SK-N-SH (cell line): ENCODE results near the gene BAZ1B.

Experiments used
- EZH2phosphoT487 ChIP-seq: fragments of 200-600 bp; sonication (generic); IDR thresholded peaks from 2 replicates; pipeline ENCODE4 v1.6.1; 2017; ENCODE audit warnings: low read depth, mixed run types, mild to moderate bottlenecking, antibody characterized with exemption, moderate library complexity, borderline replicate concordance
- FOXJ3 ChIP-seq: sonication (generic); formaldehyde crosslinking; IDR thresholded peaks from 2 replicates; pipeline ENCODE4 v1.5.1; 2020; ENCODE audit warnings: mild to moderate bottlenecking, missing genetic modification reagents
- JUND ChIP-seq: IDR thresholded peaks from 2 replicates; pipeline ENCODE4 v1.4.0; 2012
- MAX ChIP-seq: IDR thresholded peaks from 2 replicates; pipeline ENCODE4 v1.4.0; 2012; ENCODE audit warnings: low read depth
- NRF1 ChIP-seq: IDR thresholded peaks from 2 replicates; pipeline ENCODE4 v1.6.1; 2012; ENCODE audit warnings: low read depth, mild to moderate bottlenecking, low read length
- POLR2AphosphoS5 ChIP-seq: IDR thresholded peaks from 2 replicates; pipeline ENCODE4 v1.6.1; 2012; ENCODE audit warnings: low read depth, low read length
- TF ChIP-seq, protein P1 (sequence below): fragments of 200-600 bp; sonication (generic); IDR thresholded peaks from 2 replicates; pipeline ENCODE4 v1.6.1; 2017; ENCODE audit warnings: antibody characterized with exemption, mild to moderate bottlenecking, moderate library complexity

- TF ChIP-seq EZH2phosphoT487 (no peak), NRF1 (no peak), JUND (no peak), MAX (no peak), POLR2AphosphoS5 (no peak), FOXJ3 (CRISPR knock-in tag) (no peak)
- TF ChIP-seq, protein P1, sequence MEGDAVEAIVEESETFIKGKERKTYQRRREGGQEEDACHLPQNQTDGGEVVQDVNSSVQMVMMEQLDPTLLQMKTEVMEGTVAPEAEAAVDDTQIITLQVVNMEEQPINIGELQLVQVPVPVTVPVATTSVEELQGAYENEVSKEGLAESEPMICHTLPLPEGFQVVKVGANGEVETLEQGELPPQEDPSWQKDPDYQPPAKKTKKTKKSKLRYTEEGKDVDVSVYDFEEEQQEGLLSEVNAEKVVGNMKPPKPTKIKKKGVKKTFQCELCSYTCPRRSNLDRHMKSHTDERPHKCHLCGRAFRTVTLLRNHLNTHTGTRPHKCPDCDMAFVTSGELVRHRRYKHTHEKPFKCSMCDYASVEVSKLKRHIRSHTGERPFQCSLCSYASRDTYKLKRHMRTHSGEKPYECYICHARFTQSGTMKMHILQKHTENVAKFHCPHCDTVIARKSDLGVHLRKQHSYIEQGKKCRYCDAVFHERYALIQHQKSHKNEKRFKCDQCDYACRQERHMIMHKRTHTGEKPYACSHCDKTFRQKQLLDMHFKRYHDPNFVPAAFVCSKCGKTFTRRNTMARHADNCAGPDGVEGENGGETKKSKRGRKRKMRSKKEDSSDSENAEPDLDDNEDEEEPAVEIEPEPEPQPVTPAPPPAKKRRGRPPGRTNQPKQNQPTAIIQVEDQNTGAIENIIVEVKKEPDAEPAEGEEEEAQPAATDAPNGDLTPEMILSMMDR, result no peak
These were observed 69.0 kb downstream of the BAZ1B start for GRCh38 chr7:73452999-73453635.
